Adipose tissue (tissue), 3 donors: ENCODE results near the gene EVI2B. TPM values are rescaled to one million over a fixed set of nuclear protein-coding genes. Genes with fewer than 3 reads are reported as not detected.
"Not testable (repeated sequence)": the region's sequence is repeated elsewhere in the genome, so short reads cannot be mapped to it uniquely, and the experiment has no call there.

Source experiments
- H3K27ac ChIP-seq: one replicate; pipeline ENCODE4 v1.5.1; 2013; ENCODE audit warnings: low read depth, low read length
- WGBS, 3 donors: extraction: QIAGEN DNeasy Blood & Tissue Kit; methylation state at CpG; one replicate each; pipeline ENCODE4 v1.1.7; 2013; 5-methylcytosine and 5-hydroxymethylcytosine counted together
- polyA plus RNA-seq, 3 donors: library from polyadenylated mRNA; stranded (reverse); fragments of 200-250 nt; gene quantifications; one replicate each; pipeline ENCODE4 v1.2.3, GENCODE V29; 2013
- donor health status: healthy with polysubstance abuse.
- donor health status: Bipolar disorder and iron deficiency.
- donor health status: healthy.

Gene EVI2B
- polyA plus RNA-seq, 3 donors: 1.5 to 17.0 (median 13.1) TPM

- H3K27ac ChIP-seq: no peak overlapping the region
- WGBS, 3 donors: 87 to 100% (median 93%) methylated on average over 2 of the region's 2 CpGs
Measured at GRCh38 chr17:31279401-31279800, 34.5 kb downstream of the EVI2B start.

- H3K27ac ChIP-seq: no peak overlapping the region
- 65 to 97% (median 89%) methylated on average over 1 of the region's 1 CpG for WGBS, 3 donors
Measured at GRCh38 chr17:31275116-31275515, 38.7 kb downstream of the EVI2B start.

- WGBS, 3 donors: 41 to 81% (median 44%) methylated on average over 2 of the region's 2 CpGs
- no peak overlapping the region for H3K27ac ChIP-seq
Measured at GRCh38 chr17:31274252-31274651, 39.6 kb downstream of the EVI2B start.

- WGBS, 3 donors: 77 to 83% (median 79%) methylated on average over 1 of the region's 1 CpG
- no peak overlapping the region for H3K27ac ChIP-seq
Measured at GRCh38 chr17:31273516-31273915, 40.3 kb downstream of the EVI2B start.

- no peak overlapping the region for H3K27ac ChIP-seq
Measured at GRCh38 chr17:31272803-31273202, 41.1 kb downstream of the EVI2B start.

- H3K27ac ChIP-seq: no peak overlapping the region
- 93 to 100% (median 100%) methylated on average over 1 of the region's 1 CpG for WGBS, 3 donors
Measured at GRCh38 chr17:31272236-31272635, 41.6 kb downstream of the EVI2B start.

- 62 to 81% (median 65%) methylated on average over 1 of the region's 1 CpG for WGBS, 3 donors
- no peak overlapping the region for H3K27ac ChIP-seq
Measured at GRCh38 chr17:31269578-31269983, 44.3 kb downstream of the EVI2B start.

- WGBS, 3 donors: 85 to 97% (median 95%) methylated on average over 2 of the region's 2 CpGs
- no peak overlapping the region for H3K27ac ChIP-seq
Measured at GRCh38 chr17:31269036-31269577, 44.7 kb downstream of the EVI2B start.

GRCh38 chr17:31266042-31266441, 47.8 kb downstream of the EVI2B start:
- 73 to 100% (median 84%) methylated on average over 2 of the region's 2 CpGs for WGBS, 3 donors
- no peak overlapping the region for H3K27ac ChIP-seq

- not testable (repeated sequence) for H3K27ac ChIP-seq
- WGBS, 3 donors: 97 to 100% (median 100%) methylated on average over 1 of the region's 1 CpG
Measured at GRCh38 chr17:31262923-31263322, 50.9 kb downstream of the EVI2B start.

- no peak overlapping the region for H3K27ac ChIP-seq
- WGBS, 3 donors: 56 to 89% (median 75%) methylated on average over 1 of the region's 1 CpG
Measured at GRCh38 chr17:31261601-31262000, 52.3 kb downstream of the EVI2B start.

GRCh38 chr17:31260151-31260550, 53.7 kb downstream of the EVI2B start:
- H3K27ac ChIP-seq: no peak overlapping the region
- WGBS, 3 donors: 89 to 96% (median 94%) methylated on average over 3 of the region's 3 CpGs

GRCh38 chr17:31256936-31257335, 56.9 kb downstream of the EVI2B start:
- WGBS, 3 donors: 54 to 88% (median 61%) methylated on average over 3 of the region's 3 CpGs

GRCh38 chr17:31254654-31255053, 59.2 kb downstream of the EVI2B start:
- 89 to 97% (median 91%) methylated on average over 2 of the region's 2 CpGs for WGBS, 3 donors
- no peak overlapping the region for H3K27ac ChIP-seq

More at GRCh38 chr17:31256936-31257335, 56.9 kb downstream of the EVI2B start:
- H3K27ac ChIP-seq: no peak overlapping the region

Other genes with a start within 250 kb of the EVI2B start
- 1 to 10 TPM; 5.6 to 9.1 (median 7.9) TPM for gene NF1, start 219.1 kb downstream of the EVI2B start, polyA plus RNA-seq
- gene OMG, start 16.8 kb downstream of the EVI2B start, polyA plus RNA-seq: 1 to 10 TPM in 1 of 3 donors, under 1 TPM in 2; 0.06 to 2.5 (median 0.49) TPM
- 10 to 100 TPM in 1 of 3 donors, 1 to 10 TPM in 2; 1.4 to 13.3 (median 6.6) TPM for gene EVI2A, start 7.6 kb upstream of the EVI2B start, polyA plus RNA-seq
- gene RAB11FIP4, start 77.6 kb upstream of the EVI2B start, polyA plus RNA-seq: 10 to 100 TPM in 1 of 3 donors, 1 to 10 TPM in 2; 1.5 to 12.3 (median 1.7) TPM